ENCODE data around the gene UBE3B. TPM values are rescaled to one million over a fixed set of nuclear protein-coding genes. Genes with fewer than 3 reads are reported as not detected.

Gene UBE3B
- polyA plus RNA-seq, 1 donor (not counting 4 experiments of a cell fraction or from before 2014, with no cell fraction given), result 27.1 TPM

DNA sequence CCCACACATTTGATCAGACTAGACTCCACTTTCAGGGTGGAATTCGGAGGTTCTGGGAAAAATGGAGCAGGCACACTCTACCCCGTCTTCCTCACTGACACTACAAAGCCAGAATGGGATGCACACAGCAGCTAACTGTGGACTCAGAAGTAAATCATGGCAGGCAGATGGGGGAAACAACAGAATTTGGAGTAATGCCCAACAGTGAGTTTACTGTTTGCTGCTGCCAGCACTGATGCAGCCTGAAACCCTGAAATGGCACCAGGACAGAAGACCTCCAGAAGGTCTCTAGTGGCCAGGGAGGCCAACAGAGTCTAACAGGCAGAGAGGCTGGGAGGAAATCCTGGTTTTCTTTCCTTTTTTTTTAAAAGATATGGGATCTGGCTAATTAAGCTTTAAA lies 24.9 kb upstream of the UBE3B start:
- dilution Hi-C loops (cut with MboI; ENCODE audit: extremely low pct_ligation_motif_present, low sequenced_read_pairs), result no loop called here
- no peaks in the 10 kb centered on the region for H3K9me3 ChIP-seq (ENCODE audit: control insufficient read depth, low read depth, low read length)
- peaks cover 57 to 66% of the 10 kb centered on the region in 2 experiments for H3K36me3 ChIP-seq (ENCODE audit: control insufficient read depth in 2 of 2, extremely low read depth in 1 of 2, insufficient read depth in 2 of 2, low read length in 2 of 2)
- H3K27me3 ChIP-seq (ENCODE audit: control insufficient read depth, extremely low read depth, insufficient read depth, low read length), result no peaks in the 10 kb centered on the region
- TF ChIP-seq, protein P1, sequence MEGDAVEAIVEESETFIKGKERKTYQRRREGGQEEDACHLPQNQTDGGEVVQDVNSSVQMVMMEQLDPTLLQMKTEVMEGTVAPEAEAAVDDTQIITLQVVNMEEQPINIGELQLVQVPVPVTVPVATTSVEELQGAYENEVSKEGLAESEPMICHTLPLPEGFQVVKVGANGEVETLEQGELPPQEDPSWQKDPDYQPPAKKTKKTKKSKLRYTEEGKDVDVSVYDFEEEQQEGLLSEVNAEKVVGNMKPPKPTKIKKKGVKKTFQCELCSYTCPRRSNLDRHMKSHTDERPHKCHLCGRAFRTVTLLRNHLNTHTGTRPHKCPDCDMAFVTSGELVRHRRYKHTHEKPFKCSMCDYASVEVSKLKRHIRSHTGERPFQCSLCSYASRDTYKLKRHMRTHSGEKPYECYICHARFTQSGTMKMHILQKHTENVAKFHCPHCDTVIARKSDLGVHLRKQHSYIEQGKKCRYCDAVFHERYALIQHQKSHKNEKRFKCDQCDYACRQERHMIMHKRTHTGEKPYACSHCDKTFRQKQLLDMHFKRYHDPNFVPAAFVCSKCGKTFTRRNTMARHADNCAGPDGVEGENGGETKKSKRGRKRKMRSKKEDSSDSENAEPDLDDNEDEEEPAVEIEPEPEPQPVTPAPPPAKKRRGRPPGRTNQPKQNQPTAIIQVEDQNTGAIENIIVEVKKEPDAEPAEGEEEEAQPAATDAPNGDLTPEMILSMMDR (optimal IDR thresholded peaks at IDR 0.05 in 1 of 3, IDR thresholded peaks at IDR 0.05 in 1 of 3, conservative IDR thresholded peaks at IDR 0.05 in 1 of 3; ENCODE audit: extremely low read depth in 1 of 3, insufficient read depth in 2 of 3, low read length in 3 of 3), result no peak
- TF ChIP-seq EZH2 (IDR thresholded peaks at IDR 0.05; ENCODE audit: low read length), result no peak
- peaks cover 28% of the 10 kb centered on the region for H3K79me2 ChIP-seq (ENCODE audit: control insufficient read depth, insufficient read depth, low read length)
- FAIRE-seq (no peak), DNase-seq (ENCODE audit: low read depth, low spot score) (no peak)
- H3K4me1 ChIP-seq (ENCODE audit: control insufficient read depth, extremely low read depth, insufficient read depth, low read length), result no peaks in the 10 kb centered on the region
- peaks cover 4% of the 10 kb centered on the region for H4K20me1 ChIP-seq (ENCODE audit: control insufficient read depth, extremely low read depth, insufficient read depth, low read length)
- H3K4me3 ChIP-seq (ENCODE audit: control insufficient read depth in 2 of 3, extremely low read depth in 1 of 3, insufficient read depth in 2 of 3, low read depth in 1 of 3, low read length in 3 of 3), result no peak overlapping the region
- H3K9ac ChIP-seq (ENCODE audit: control insufficient read depth, extremely low read depth, insufficient read depth, low read length), result no peak overlapping the region
- no peak overlapping the region for H2AFZ ChIP-seq (ENCODE audit: control insufficient read depth, low read length)
- peaks cover 2% of the 10 kb centered on the region for H3K9me1 ChIP-seq (ENCODE audit: control insufficient read depth, extremely low read depth, insufficient read depth, low read length)
- H3K27ac ChIP-seq (ENCODE audit: control insufficient read depth, insufficient read depth, low read length), result no peak overlapping the region
- H3K4me2 ChIP-seq (ENCODE audit: control insufficient read depth, extremely low read depth, insufficient read depth, low read depth, low read length), result no peak overlapping the region

DNA sequence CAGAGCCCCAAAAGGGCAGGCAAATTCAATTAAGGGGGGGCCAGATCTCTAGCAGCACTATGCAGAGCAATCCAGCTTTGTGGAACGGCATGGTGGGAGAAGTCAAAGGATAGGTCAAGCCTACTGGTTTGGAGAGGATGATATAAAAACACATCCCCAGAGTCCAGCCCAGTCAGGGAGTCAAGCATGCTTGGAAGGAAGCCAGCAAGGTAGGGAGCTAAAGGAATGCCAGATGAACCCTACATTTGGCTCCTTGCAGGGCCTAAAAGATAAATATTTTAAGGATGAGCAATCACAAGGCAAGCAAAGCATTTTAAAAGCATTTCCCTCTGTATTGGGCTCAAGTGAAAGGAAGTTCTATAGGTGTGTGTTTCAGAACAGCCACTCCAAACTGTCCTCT lies 21.7 kb upstream of the UBE3B start:
- Histone ChIP-seq H3K27ac (ENCODE audit: control insufficient read depth, insufficient read depth, low read length) (no peak overlapping the region), H4K20me1 (ENCODE audit: control insufficient read depth, extremely low read depth, insufficient read depth, low read length) (peaks cover 4% of the 10 kb centered on the region), H2AFZ (ENCODE audit: control insufficient read depth, low read length) (no peak overlapping the region), H3K9me3 (ENCODE audit: control insufficient read depth, low read depth, low read length) (no peaks in the 10 kb centered on the region), H3K9ac (ENCODE audit: control insufficient read depth, extremely low read depth, insufficient read depth, low read length) (no peak overlapping the region), H3K4me3 (ENCODE audit: control insufficient read depth in 2 of 3, extremely low read depth in 1 of 3, insufficient read depth in 2 of 3, low read depth in 1 of 3, low read length in 3 of 3) (no peak overlapping the region), H3K27me3 (ENCODE audit: control insufficient read depth, extremely low read depth, insufficient read depth, low read length) (no peaks in the 10 kb centered on the region), H3K36me3 (ENCODE audit: control insufficient read depth in 2 of 2, extremely low read depth in 1 of 2, insufficient read depth in 2 of 2, low read length in 2 of 2) (peaks cover 66 to 68% of the 10 kb centered on the region in 2 experiments), H3K4me1 (ENCODE audit: control insufficient read depth, extremely low read depth, insufficient read depth, low read length) (no peaks in the 10 kb centered on the region), H3K79me2 (ENCODE audit: control insufficient read depth, insufficient read depth, low read length) (peaks cover 51% of the 10 kb centered on the region), H3K4me2 (ENCODE audit: control insufficient read depth, extremely low read depth, insufficient read depth, low read depth, low read length) (no peak overlapping the region), H3K9me1 (ENCODE audit: control insufficient read depth, extremely low read depth, insufficient read depth, low read length) (peaks cover 3% of the 10 kb centered on the region)
- FAIRE-seq (no peak), DNase-seq (ENCODE audit: low read depth, low spot score) (no peak)
- dilution Hi-C loops (cut with MboI; ENCODE audit: extremely low pct_ligation_motif_present, low sequenced_read_pairs), result no loop called here
- no peak for TF ChIP-seq EZH2 (IDR thresholded peaks at IDR 0.05; ENCODE audit: low read length)
- TF ChIP-seq, protein P1 (optimal IDR thresholded peaks at IDR 0.05 in 1 of 3, IDR thresholded peaks at IDR 0.05 in 1 of 3, conservative IDR thresholded peaks at IDR 0.05 in 1 of 3; ENCODE audit: extremely low read depth in 1 of 3, insufficient read depth in 2 of 3, low read length in 3 of 3), result no peak
